ENCODE results near the gene TUBB6. TPM values are rescaled to one million over a fixed set of nuclear protein-coding genes. Genes with fewer than 3 reads are reported as not detected.

Gene TUBB6
- total and polyA plus RNA-seq, 8 donors, result 55.6 to 140 (median 83.1) TPM

DNA sequence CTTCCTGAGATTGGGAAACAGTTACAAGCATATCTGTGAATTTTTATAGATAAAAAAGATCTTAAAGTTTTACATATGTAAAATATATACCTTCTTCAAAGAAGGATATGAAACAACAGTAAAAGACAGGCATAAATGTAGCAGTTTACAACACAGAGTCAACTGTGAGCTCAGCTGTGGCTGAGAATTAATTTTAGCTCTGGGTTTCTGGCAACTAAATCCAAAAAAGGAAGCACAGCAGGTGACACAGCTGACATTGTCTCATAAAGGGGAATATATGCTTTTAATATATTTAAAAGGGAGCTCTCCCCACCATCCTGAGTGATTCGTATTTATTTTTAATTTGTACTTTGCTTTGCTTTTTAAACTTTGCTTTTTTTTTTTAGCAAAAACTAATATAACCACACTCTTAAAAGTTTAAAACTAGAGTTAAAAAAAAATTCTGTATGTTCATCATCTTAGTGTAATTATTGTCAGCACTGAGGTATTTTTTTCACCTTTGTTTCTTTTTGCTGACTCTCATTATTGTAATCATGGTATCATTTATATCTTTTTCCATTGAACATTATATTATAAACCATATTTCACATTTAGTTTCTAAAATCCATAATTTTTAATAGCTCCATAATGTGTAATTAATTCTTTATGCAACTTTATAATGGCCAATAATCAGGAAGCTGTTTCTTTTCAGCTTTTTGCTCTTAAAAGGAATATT, 6.7 kb downstream of the TUBB6 start:
- Histone ChIP-seq H3K9me3 (peaks cover 0 to 13% of the 10 kb centered on the region in 2 donors), H3K4me3 (no peak overlapping the region), H3K27ac (no peak overlapping the region), H3K36me3 (peaks cover 0 to 80% of the 10 kb centered on the region in 2 donors), H3K4me1 (peaks cover 3 to 32% of the 10 kb centered on the region in 2 donors), H3K27me3 (peaks cover 0 to 2% of the 10 kb centered on the region in 2 donors)
- DNase-seq, result no peak
- TF ChIP-seq, protein P1, sequence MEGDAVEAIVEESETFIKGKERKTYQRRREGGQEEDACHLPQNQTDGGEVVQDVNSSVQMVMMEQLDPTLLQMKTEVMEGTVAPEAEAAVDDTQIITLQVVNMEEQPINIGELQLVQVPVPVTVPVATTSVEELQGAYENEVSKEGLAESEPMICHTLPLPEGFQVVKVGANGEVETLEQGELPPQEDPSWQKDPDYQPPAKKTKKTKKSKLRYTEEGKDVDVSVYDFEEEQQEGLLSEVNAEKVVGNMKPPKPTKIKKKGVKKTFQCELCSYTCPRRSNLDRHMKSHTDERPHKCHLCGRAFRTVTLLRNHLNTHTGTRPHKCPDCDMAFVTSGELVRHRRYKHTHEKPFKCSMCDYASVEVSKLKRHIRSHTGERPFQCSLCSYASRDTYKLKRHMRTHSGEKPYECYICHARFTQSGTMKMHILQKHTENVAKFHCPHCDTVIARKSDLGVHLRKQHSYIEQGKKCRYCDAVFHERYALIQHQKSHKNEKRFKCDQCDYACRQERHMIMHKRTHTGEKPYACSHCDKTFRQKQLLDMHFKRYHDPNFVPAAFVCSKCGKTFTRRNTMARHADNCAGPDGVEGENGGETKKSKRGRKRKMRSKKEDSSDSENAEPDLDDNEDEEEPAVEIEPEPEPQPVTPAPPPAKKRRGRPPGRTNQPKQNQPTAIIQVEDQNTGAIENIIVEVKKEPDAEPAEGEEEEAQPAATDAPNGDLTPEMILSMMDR (IDR thresholded peaks at IDR 0.05), result no peak
- no peak for ATAC-seq
- intact Hi-C loops (cut with DNase I), result no loop called here

DNA sequence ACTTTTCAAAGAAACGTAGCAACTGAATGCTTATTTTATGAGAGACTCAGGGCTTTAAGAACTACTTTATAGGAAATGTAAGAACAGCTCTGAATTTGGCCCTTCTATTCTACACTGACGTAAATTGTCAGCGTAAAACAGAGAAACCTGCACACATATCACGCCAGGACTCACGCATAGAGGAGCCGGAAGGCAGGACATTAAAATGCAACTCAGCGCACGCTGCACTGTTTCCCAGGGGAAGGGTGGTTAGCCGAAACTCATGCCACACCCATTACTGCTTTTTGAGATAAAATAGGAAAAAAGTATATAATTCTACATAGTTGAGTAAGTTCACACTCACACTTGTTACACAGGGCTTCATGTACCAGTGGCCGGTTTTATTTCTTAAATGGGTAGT, 7.4 kb downstream of the TUBB6 start:
- Histone ChIP-seq H3K4me1 (peaks cover 0 to 24% of the 10 kb centered on the region in 2 donors), H3K36me3 (peaks cover 0 to 80% of the 10 kb centered on the region in 2 donors), H3K27ac (no peak overlapping the region), H3K27me3 (no peaks in the 10 kb centered on the region), H3K9me3 (peaks cover 0 to 13% of the 10 kb centered on the region in 2 donors), H3K4me3 (no peak overlapping the region)
- ATAC-seq, result no peak
- TF ChIP-seq, protein P1 (IDR thresholded peaks at IDR 0.05), result no peak
- no peak for DNase-seq
- intact Hi-C loops (cut with DNase I), result no loop called here

DNA sequence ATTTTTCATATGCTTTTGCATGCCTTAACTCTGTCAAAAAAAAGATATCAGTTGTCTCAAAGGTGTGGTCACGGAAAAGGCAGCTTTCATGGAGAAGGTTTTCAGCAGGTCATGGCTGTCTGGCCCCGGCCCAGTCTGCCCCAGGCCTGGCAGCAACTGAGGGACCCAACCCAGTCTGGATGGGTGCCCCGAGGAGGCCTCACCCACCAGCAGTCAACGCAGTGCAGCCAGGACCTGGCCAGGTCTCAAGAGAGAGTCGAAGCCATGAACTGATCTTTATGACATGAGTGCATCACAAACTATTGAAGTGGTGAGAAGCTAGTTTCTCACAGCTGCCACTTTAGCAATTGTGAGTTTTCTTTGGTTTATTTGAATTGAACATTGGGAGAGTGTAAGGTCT, 7.9 kb downstream of the TUBB6 start:
- Histone ChIP-seq H3K36me3 (peaks cover 0 to 80% of the 10 kb centered on the region in 2 donors), H3K9me3 (peaks cover 0 to 13% of the 10 kb centered on the region in 2 donors), H3K4me3 (no peak overlapping the region), H3K27me3 (no peaks in the 10 kb centered on the region), H3K4me1 (peaks cover 0 to 20% of the 10 kb centered on the region in 2 donors), H3K27ac (no peak overlapping the region)
- TF ChIP-seq, protein P1 (IDR thresholded peaks at IDR 0.05), result no peak
- DNase-seq (no peak), ATAC-seq (no peak)
- intact Hi-C loops (cut with DNase I), result no loop called here

DNA sequence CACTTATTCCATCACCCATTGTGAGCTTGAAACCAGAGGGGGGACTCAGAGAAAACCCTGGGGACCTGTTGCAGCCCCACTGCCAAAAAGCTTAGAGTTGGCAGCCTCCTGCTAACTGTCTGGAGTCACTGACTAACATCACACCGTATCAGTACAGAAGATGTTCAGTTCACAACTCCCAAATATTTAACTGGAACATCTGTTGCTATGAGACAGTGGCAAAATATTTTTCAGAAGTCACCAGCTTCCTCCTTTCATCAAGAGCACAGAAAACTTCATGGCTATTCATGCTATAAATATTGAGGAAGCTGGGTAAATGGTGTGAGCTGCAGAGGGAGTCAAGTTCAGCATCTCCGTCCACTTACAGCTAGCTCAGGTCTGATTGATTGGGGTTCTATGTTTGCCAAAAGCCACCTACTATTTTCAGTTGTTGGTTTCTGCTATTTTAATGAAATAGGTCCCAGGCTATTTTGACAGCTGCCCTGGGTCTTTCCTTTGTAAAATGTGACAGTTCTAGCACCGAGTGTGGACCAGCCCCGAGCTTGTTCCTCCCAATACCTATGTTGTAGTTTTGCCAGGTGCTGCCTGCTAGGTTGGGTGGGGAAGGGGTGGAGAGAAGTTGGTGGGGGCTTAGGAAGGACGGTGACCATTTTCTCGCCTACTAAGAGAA, 9.8 kb downstream of the TUBB6 start:
- peak in 1 of 4 donors; percentile 37 for DNase-seq
- intact Hi-C loops (cut with DNase I), result no loop called here
- Histone ChIP-seq H3K27ac (peak overlapping the region in 1 of 2 donors; percentile 18), H3K9me3 (no peaks in the 10 kb centered on the region), H3K27me3 (no peaks in the 10 kb centered on the region), H3K4me3 (no peak overlapping the region), H3K4me1 (peaks cover 0 to 19% of the 10 kb centered on the region in 2 donors), H3K36me3 (peaks cover 0 to 81% of the 10 kb centered on the region in 2 donors)
- TF ChIP-seq, protein P1 (IDR thresholded peaks at IDR 0.05), result no peak
- peak; percentile 69 for ATAC-seq

DNA sequence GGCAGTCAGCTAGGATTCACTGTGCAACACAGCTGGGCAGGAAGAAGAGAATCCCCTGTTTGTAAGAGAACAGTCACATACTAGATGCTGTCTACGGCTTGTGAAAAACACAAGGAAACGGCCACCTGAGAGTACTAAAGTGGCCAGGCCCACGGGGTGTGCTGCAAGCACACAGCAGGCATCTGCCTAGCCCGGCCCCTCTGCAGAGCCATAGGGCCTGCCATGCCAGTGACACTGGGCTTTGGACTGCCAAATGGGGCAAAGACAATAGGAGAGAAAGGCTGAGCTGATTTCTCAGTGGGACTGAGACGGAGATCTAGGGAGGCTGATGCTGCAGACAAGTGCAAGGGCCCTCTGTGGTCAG, 10.3 kb downstream of the TUBB6 start:
- DNase-seq (no peak), ATAC-seq (no peak)
- no peak overlapping the region for H3K27ac ChIP-seq
- no peaks in the 10 kb centered on the region for H3K27me3 ChIP-seq
- H3K4me1 ChIP-seq, result peaks cover 0 to 19% of the 10 kb centered on the region in 2 donors
- no peaks in the 10 kb centered on the region for H3K9me3 ChIP-seq
- H3K4me3 ChIP-seq, result no peak overlapping the region
- H3K36me3 ChIP-seq, result peaks cover 0 to 83% of the 10 kb centered on the region in 2 donors
- intact Hi-C loops (cut with DNase I), result no loop called here
- TF ChIP-seq, protein P1 (IDR thresholded peaks at IDR 0.05), result no peak
